Natural killer cell (primary cell): ENCODE measurements around the gene KCNC2. TPM values are rescaled to one million over a fixed set of nuclear protein-coding genes. Genes with fewer than 3 reads are reported as not detected.

Experiments used
- ATAC-seq, 3 donors: fragments of 150-1000 bp in 2 of 3; fragments of 200-7000 bp in 1 of 3; cut with Tn5 transposase; 1 replicate in 1 of 3; 2 replicates in 2 of 3; pipeline ENCODE4 v1.10.0; 2021; ENCODE audit warnings: mild to moderate bottlenecking in 2 of 3, moderate library complexity in 2 of 3
- DNase-seq, 2 donors: peaks; one replicate each; pipeline versions ENCODE4 v3.0.0 to v3.0.0-alpha.2; 2013 to 2021; ENCODE audit warnings: mixed read lengths in 1 of 2
- H3K27ac ChIP-seq: one replicate; pipeline ENCODE4 v1.5.1; 2013; ENCODE audit warnings: mild to moderate bottlenecking, low read length
- H3K27me3 ChIP-seq: one replicate; pipeline ENCODE4 v1.6.1; 2013; ENCODE audit warnings: low read length; ENCODE audit not compliant: control insufficient read depth, insufficient read depth
- H3K36me3 ChIP-seq: one replicate; pipeline ENCODE4 v1.6.1; 2013; ENCODE audit warnings: low read length; ENCODE audit not compliant: control insufficient read depth, insufficient read depth
- H3K4me1 ChIP-seq: one replicate; pipeline ENCODE4 v1.6.1; 2013; ENCODE audit warnings: low read length; ENCODE audit not compliant: control insufficient read depth, insufficient read depth
- H3K4me3 ChIP-seq: one replicate; pipeline ENCODE4 v1.5.1; 2013; ENCODE audit warnings: low read length
- H3K9me3 ChIP-seq: one replicate; pipeline ENCODE4 v1.6.1; 2013; ENCODE audit warnings: low read length; ENCODE audit not compliant: control insufficient read depth, insufficient read depth
- H3K27ac Mint-ChIP-seq, 2 donors: one replicate each; pipeline ENCODE4 v1.8.0; 2022; ENCODE audit warnings: mild to moderate bottlenecking in 2 of 2, mixed read lengths in 2 of 2, moderate library complexity in 1 of 2
- H3K27me3 Mint-ChIP-seq, 2 donors: one replicate each; pipeline ENCODE4 v1.8.0; 2022; ENCODE audit warnings: low read depth in 2 of 2, mixed read lengths in 2 of 2
- H3K36me3 Mint-ChIP-seq: one replicate; pipeline ENCODE4 v1.8.0; 2022; ENCODE audit warnings: mixed read lengths
- H3K4me1 Mint-ChIP-seq, 2 donors: one replicate each; pipeline ENCODE4 v1.8.0; 2022; ENCODE audit warnings: mixed read lengths in 2 of 2
- H3K4me3 Mint-ChIP-seq: one replicate; pipeline ENCODE4 v1.8.0; 2022; ENCODE audit warnings: mild to moderate bottlenecking, moderate library complexity, mixed read lengths
- H3K9me3 Mint-ChIP-seq, 2 donors: one replicate each; pipeline ENCODE4 v1.8.0; 2022; ENCODE audit warnings: mixed read lengths in 2 of 2
- CTCF ChIP-seq: fragments of 200-600 bp; IDR thresholded peaks from one replicate; pipeline ENCODE4 v1.8.0; 2022; ENCODE audit warnings: antibody characterized with exemption
- WGBS: methylation state at CpG from one replicate; pipeline ENCODE4 v1.1.7; 2013; ENCODE audit warnings: missing lambda C conversion rate; ENCODE audit not compliant: insufficient coverage; 5-methylcytosine and 5-hydroxymethylcytosine counted together
- intact Hi-C: fragments of 100-400 bp; cut with micrococcal nuclease; formaldehyde crosslinking; loops from one replicate; pipeline ENCODE4 v1.14.2; 2022
- total RNA-seq, 4 donors: library from RNA; stranded (reverse); fragments of 120-200 nt in 1 of 4; gene quantifications; one replicate each; pipeline versions ENCODE4 v1.2.3 to v1.2.4, GENCODE V29; 2013 to 2022

KCNC2 gene
- total RNA-seq, 3 donors from 2014 or later (not counting 1 experiment from before 2014, with no cell fraction given), result not detected

DNA sequence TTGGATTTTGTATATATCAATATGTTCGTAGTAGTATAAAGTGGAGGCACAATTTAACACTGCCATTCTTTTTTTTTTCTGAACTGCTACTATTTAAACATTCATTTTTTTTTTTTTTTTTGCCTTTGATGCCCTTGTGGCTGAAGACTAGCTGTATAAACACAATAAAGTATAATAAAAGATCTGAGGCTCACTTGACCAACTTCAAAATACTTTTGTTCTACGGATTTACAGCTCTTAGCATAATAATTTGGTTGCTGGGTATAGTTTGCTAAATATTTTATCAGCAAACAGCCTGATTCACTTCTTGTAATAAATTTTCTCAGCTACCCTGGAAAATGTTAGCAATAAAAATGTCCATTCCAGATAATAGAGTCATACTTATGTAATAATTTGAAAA lies 128.3 kb downstream of the KCNC2 start:
- no peak overlapping the region for H3K4me3 Mint-ChIP-seq

DNA sequence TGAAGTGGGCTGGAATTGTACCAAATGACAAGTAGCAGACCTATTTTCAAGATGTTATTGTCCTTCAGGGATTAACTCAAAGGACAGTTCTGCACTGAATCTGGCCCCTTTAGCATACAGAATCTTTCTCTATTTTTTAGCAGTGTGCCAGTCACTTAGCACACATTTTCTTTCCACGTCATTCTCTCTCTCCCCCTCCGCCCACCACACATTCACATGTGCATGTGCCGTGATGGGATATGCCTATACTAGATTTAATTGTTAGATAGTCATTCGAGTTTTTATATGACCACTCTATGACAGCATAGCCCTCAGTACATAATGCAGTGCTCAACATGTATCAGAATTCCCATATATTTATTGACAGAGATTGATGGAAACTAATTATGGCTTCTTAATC lies 129.1 kb downstream of the KCNC2 start:
- H3K27me3 ChIP-seq, result no peaks in the 10 kb centered on the region
- Mint-ChIP-seq H3K36me3 (no peaks in the 10 kb centered on the region), H3K9me3 (peaks cover 4% of the 10 kb centered on the region in 2 donors), H3K4me3 (no peak overlapping the region), H3K4me1 (no peaks in the 10 kb centered on the region), H3K27ac (no peak overlapping the region), H3K27me3 (no peaks in the 10 kb centered on the region)
- no peaks in the 10 kb centered on the region for H3K4me1 ChIP-seq
- no peaks in the 10 kb centered on the region for H3K36me3 ChIP-seq
- no peaks in the 10 kb centered on the region for H3K9me3 ChIP-seq
- H3K4me3 ChIP-seq, result no peak overlapping the region
- intact Hi-C loops, result no loop called here
- WGBS, result 96% methylated on average over 2 of the region's 4 CpGs
- DNase-seq (no peak), ATAC-seq (no peak)
- no peak overlapping the region for H3K27ac ChIP-seq
- no peak for TF ChIP-seq CTCF

More for the DNA sequence above, 128.3 kb downstream of the KCNC2 start:
- intact Hi-C loops, result no loop called here
- Mint-ChIP-seq H3K36me3 (no peaks in the 10 kb centered on the region), H3K4me1 (no peaks in the 10 kb centered on the region), H3K9me3 (peaks cover 0 to 4% of the 10 kb centered on the region in 2 donors), H3K27ac (no peak overlapping the region), H3K27me3 (no peaks in the 10 kb centered on the region)
- no peak for ATAC-seq
- Histone ChIP-seq H3K4me3 (no peak overlapping the region), H3K36me3 (no peaks in the 10 kb centered on the region), H3K27me3 (no peaks in the 10 kb centered on the region), H3K9me3 (no peaks in the 10 kb centered on the region), H3K27ac (no peak overlapping the region), H3K4me1 (no peaks in the 10 kb centered on the region)
- no peak for DNase-seq
- WGBS, result no CpG with 5 or more reads among the region's 2 CpGs
- no peak for TF ChIP-seq CTCF

GRCh38 chr12:75065482-75065881 lies 144.2 kb downstream of the KCNC2 start:
- TF ChIP-seq CTCF, result no peak

DNA sequence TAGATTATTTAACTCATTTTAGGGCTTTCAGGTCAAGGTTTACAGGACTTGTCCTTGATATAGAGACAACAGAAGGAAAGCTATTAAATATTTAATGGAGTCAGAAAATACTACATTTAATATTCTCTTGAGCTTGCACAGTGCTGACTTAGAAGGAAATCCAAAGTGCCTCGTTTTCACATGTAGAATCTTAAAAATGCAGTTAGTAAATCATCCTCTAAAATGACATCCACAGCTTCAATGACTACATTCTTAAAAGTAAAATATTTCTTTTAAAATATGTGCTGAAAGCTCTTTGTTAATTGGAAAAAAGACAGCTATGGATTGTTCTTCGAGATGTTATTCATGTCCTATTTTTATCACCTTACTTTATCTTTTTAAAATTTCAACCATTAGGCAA lies 146.9 kb downstream of the KCNC2 start:
- Mint-ChIP-seq H3K4me1 (no peaks in the 10 kb centered on the region), H3K9me3 (peaks cover 0 to 10% of the 10 kb centered on the region in 2 donors), H3K4me3 (no peak overlapping the region), H3K36me3 (no peaks in the 10 kb centered on the region), H3K27me3 (no peaks in the 10 kb centered on the region), H3K27ac (no peak overlapping the region)
- no CpG with 5 or more reads among the region's 2 CpGs for WGBS
- Histone ChIP-seq H3K27me3 (no peaks in the 10 kb centered on the region), H3K36me3 (no peaks in the 10 kb centered on the region), H3K4me1 (no peaks in the 10 kb centered on the region), H3K9me3 (no peaks in the 10 kb centered on the region), H3K4me3 (no peak overlapping the region), H3K27ac (no peak overlapping the region)
- intact Hi-C loops, result no loop called here
- no peak for ATAC-seq
- TF ChIP-seq CTCF, result no peak
- DNase-seq, result no peak

More at GRCh38 chr12:75065482-75065881, 144.2 kb downstream of the KCNC2 start:
- no peaks in the 10 kb centered on the region for H3K4me1 ChIP-seq
- no peaks in the 10 kb centered on the region for H3K27me3 ChIP-seq
- H3K9me3 Mint-ChIP-seq, result peaks cover 4 to 12% of the 10 kb centered on the region in 2 donors
- no peak overlapping the region for H3K4me3 Mint-ChIP-seq
- no peaks in the 10 kb centered on the region for H3K9me3 ChIP-seq
- no peaks in the 10 kb centered on the region for H3K27me3 Mint-ChIP-seq
- no peak overlapping the region for H3K27ac ChIP-seq
- intact Hi-C loops, result no loop called here
- H3K27ac Mint-ChIP-seq, result no peak overlapping the region
- no peaks in the 10 kb centered on the region for H3K36me3 ChIP-seq
- H3K36me3 Mint-ChIP-seq, result no peaks in the 10 kb centered on the region
- no peaks in the 10 kb centered on the region for H3K4me1 Mint-ChIP-seq
- WGBS, result no CpG with 5 or more reads among the region's 2 CpGs
- DNase-seq (no peak), ATAC-seq (no peak)
- H3K4me3 ChIP-seq, result no peak overlapping the region
